AG09309 (cell line): ENCODE data around the gene TTC36.

Experiments used
- DNase-seq: peaks from one replicate; pipeline ENCODE4 v3.0.0-alpha.2; 2010; ENCODE audit warnings: low read depth
- H3K4me3 ChIP-seq: 2 replicates; pipeline ENCODE4 v1.5.1; 2011; ENCODE audit warnings: mild to moderate bottlenecking, low read depth, low read length, moderate library complexity; ENCODE audit not compliant: control insufficient read depth
- CTCF ChIP-seq: IDR thresholded peaks from 2 replicates; pipeline ENCODE4 v1.5.1; 2011; ENCODE audit warnings: mild to moderate bottlenecking, low read depth, low read length, inconsistent platforms; ENCODE audit not compliant: insufficient read depth, control insufficient read depth; ENCODE audit errors: missing control alignments

The TTC36 gene

DNA sequence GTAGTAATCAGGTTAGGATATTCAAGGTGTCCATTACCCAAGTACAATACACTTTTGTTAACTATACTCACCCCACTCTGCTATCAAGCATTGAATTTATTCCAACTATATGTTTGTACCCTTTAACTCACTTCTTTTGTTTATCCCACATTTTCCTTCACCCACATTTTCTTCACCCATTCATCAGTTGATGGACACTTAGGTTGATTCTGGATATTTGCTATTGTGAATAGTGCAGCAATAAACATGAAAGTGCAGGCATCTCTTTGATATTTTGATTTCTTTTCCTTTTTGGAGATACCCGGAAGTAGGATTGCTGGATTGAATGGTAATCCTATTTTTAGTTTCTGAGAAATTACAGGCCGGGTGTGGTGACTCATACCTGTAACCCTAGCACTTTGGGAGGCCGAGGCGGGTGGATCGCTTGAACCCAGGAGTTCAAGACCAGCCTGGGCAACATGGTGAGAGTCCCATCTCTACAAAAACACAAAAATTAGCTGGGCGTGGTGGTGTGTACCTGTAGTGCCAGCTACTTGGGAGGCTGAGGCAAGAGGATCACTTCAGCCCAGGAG, 10.2 kb downstream of the TTC36 start:
- no peak overlapping the region for H3K4me3 ChIP-seq
- TF ChIP-seq CTCF, result no peak
- DNase-seq, result no peak

GRCh38 chr11:118544010-118544646, 16.9 kb downstream of the TTC36 start:
- DNase-seq, result no peak
- no peak for TF ChIP-seq CTCF
- H3K4me3 ChIP-seq, result no peak overlapping the region

- H3K4me3 ChIP-seq, result no peak overlapping the region
- TF ChIP-seq CTCF, result no peak
Observed at GRCh38 chr11:118544647-118545010, 17.4 kb downstream of the TTC36 start.

DNA sequence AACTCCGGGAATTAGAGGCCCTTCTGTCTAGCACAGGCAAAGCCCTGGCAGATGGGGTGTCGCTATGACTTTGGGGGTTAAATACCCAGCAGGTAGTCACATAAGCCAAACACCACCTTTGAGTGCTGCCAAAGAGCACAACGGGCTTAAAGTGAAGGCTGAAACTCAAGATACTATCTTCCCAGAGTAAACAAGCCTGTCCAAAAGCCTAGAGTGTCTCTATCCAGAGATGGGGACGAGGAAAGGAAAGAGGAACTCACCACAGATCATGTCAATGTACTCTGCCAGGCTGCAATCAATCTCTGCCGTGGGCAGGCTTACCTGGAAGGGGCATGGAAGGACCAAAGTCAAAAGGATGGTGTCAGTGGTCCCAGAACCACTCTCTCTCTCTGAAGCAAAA, 18.3 kb downstream of the TTC36 start:
- no peak for TF ChIP-seq CTCF
- no peak for DNase-seq
- H3K4me3 ChIP-seq, result no peak overlapping the region

More at GRCh38 chr11:118544647-118545010, 17.4 kb downstream of the TTC36 start:
- no peak for DNase-seq

DNA sequence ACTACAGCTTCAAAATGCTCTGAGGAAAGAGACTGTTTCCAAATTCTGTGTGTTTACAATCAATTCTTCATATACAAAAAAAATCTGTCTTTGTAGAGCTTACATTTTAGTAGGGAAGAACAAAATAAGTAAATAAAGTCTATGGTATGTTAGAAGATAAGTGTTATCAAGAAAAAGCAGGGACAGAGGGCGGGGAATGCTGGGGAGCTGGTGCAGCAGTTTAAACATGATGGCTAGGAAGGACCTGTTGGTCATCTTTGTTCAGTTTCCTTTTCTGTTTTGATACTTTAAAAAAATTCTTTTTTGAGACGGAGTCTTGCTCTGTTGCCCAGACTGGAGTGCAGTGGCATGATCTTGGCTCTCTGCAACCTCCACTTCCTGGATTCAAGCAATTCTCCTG, 19.9 kb downstream of the TTC36 start:
- no peak overlapping the region for H3K4me3 ChIP-seq
- TF ChIP-seq CTCF, result no peak
- no peak for DNase-seq

DNA sequence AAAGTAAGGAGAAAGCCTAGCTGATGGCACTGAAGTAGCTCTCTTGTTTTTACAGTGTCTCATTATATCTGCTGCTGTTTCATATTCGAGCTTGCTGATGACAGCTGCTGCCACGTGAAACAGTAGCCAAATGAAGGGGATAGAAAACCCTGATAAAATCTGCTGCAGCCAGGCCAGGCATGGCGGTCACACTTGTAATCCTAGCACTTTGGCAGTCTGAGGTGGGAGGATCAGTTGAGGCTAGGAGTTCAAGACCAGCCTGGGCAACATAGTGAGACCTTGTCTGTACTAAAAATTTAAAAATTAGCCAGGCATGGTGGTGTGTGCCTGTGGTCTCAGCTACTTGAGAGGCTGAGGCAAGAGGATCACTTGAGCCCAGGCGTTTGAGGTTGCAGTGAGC, 25.1 kb downstream of the TTC36 start:
- no peak for DNase-seq
- no peak overlapping the region for H3K4me3 ChIP-seq
- TF ChIP-seq CTCF, result no peak
